GM12878 (cell line): Measurements from ENCODE around the gene TMEM135. TPM values are rescaled to one million over a fixed set of nuclear protein-coding genes. Genes with fewer than 3 reads are reported as not detected.

ENCODE experiments used
- ATAC-seq: fragments of 200-7000 bp; cut with Tn5 transposase; 3 replicates; pipeline ENCODE4 v1.9.1; 2020; ENCODE audit warnings: mild to moderate bottlenecking, moderate library complexity
- BruUV-seq: library from RNA; stranded (reverse); fragments of 400-500 nt; replicated peaks from 2 replicates; lab custom pipeline; 2021; lab: Mats Ljungman, UMichigan
- CTCF ChIA-PET: fragments of 300-600 bp; sonication (Branson Sonifier 250); formaldehyde crosslinking; extraction: SDS; loops from one replicate; lab custom pipeline; 2021; ENCODE audit warnings: inconsistent platforms; lab: Yijun Ruan, JAX
- POLR2A ChIA-PET: fragments of 350-600 bp; formaldehyde crosslinking; extraction: SDS; loops from one replicate; lab custom pipeline; 2021; ENCODE audit warnings: inconsistent platforms; lab: Charles Lee
- RAD21 ChIA-PET: fragments of 300-600 bp; sonication (Branson Sonifier 250); formaldehyde crosslinking; loops from one replicate; lab custom pipeline; 2023; ENCODE audit warnings: antibody characterized with exemption; ENCODE audit not compliant: unreplicated experiment; lab: Charles Lee
- SMC1A ChIA-PET: fragments of 300-600 bp; sonication (Branson Sonifier 250); formaldehyde crosslinking; loops from one replicate; lab custom pipeline; 2023; ENCODE audit not compliant: unreplicated experiment, uncharacterized antibody; lab: Charles Lee
- DNase-seq: peaks from one replicate; pipeline ENCODE4 v3.0.0-alpha.2; 2011; ENCODE audit warnings: low read depth, low spot score
- FAIRE-seq: peaks from 3 replicates; lab custom pipeline; 2011; peaks lifted over from hg19 to GRCh38; lab: Jason Lieb, UNC
- H2AFZ ChIP-seq: 2 replicates; pipeline ENCODE4 v1.6.0; 2011; ENCODE audit warnings: low read depth, low read length, control low read depth; ENCODE audit not compliant: control insufficient read depth
- H3K27ac ChIP-seq: 2 replicates; pipeline ENCODE4 v1.5.1; 2011; ENCODE audit warnings: control low read depth; ENCODE audit not compliant: control insufficient read depth, insufficient read depth
- H3K27me3 ChIP-seq, 2 experiments: replicated peaks in 1 of 2; 2 replicates each; pipeline versions ENCODE4 v1.6.0 to v1.6.1; 2011; ENCODE audit warnings: low read length in 1 of 2; ENCODE audit not compliant: control insufficient read depth in 2 of 2, insufficient read depth in 2 of 2
- H3K36me3 ChIP-seq, 2 experiments: 2 replicates each; pipeline ENCODE4 v1.5.1; 2011; ENCODE audit warnings: low read length in 1 of 2; ENCODE audit not compliant: control insufficient read depth in 2 of 2, insufficient read depth in 2 of 2
- H3K4me1 ChIP-seq: 2 replicates; pipeline ENCODE4 v1.6.1; 2011; ENCODE audit warnings: mild to moderate bottlenecking, low read length, moderate library complexity, mixed read lengths; ENCODE audit not compliant: control insufficient read depth, insufficient read depth
- H3K4me2 ChIP-seq: 2 replicates; pipeline ENCODE4 v1.6.0; 2011; ENCODE audit warnings: control low read depth; ENCODE audit not compliant: control insufficient read depth, insufficient read depth
- H3K4me3 ChIP-seq: fragments of 200-600 bp; sonication (generic); 2 replicates; pipeline ENCODE4 v1.5.1; 2016
- H3K79me2 ChIP-seq: 2 replicates; pipeline ENCODE4 v1.6.0; 2011; ENCODE audit warnings: low read length; ENCODE audit not compliant: control insufficient read depth, insufficient read depth
- H3K9ac ChIP-seq: 2 replicates; pipeline ENCODE4 v1.8.0; 2011; ENCODE audit warnings: low read length, control low read depth, mixed read lengths; ENCODE audit not compliant: control insufficient read depth, insufficient read depth
- H3K9me3 ChIP-seq: replicated peaks from 3 replicates; pipeline ENCODE4 v1.5.1; 2011; ENCODE audit warnings: mild to moderate bottlenecking, low read length; ENCODE audit not compliant: control insufficient read depth, insufficient read depth
- H4K20me1 ChIP-seq: 2 replicates; pipeline ENCODE4 v1.6.0; 2011; ENCODE audit not compliant: control insufficient read depth, insufficient read depth
- BCL11A ChIP-seq: IDR thresholded peaks from 2 replicates; pipeline ENCODE4 v1.6.1; 2011; ENCODE audit warnings: low read depth, low read length
- GABPA ChIP-seq: IDR thresholded peaks from 2 replicates; pipeline ENCODE4 v1.6.1; 2014; ENCODE audit warnings: antibody characterized with exemption, low read depth, mild to moderate bottlenecking, inconsistent platforms
- IKZF1 ChIP-seq: fragments of 450-650 bp; conservative IDR thresholded peaks from 2 replicates; pipeline ENCODE4 v1.6.1; 2017; ENCODE audit warnings: antibody characterized with exemption, mild to moderate bottlenecking
- NRF1 ChIP-seq: conservative IDR thresholded peaks from 2 replicates; pipeline ENCODE4 v1.6.1; 2011; ENCODE audit warnings: mild to moderate bottlenecking, low read depth, low read length, improper control_type of control experiment
- POLR2A ChIP-seq: IDR thresholded peaks from 2 replicates; pipeline ENCODE4 v1.6.1; 2011; ENCODE audit warnings: low read depth, mild to moderate bottlenecking, low read length
- RUNX3 ChIP-seq: IDR thresholded peaks from 2 replicates; pipeline ENCODE4 v1.6.1; 2012; ENCODE audit warnings: low read length, inconsistent platforms
- SIX5 ChIP-seq: IDR thresholded peaks from 2 replicates; pipeline ENCODE4 v1.6.1; 2011; ENCODE audit warnings: mild to moderate bottlenecking, low read depth, low read length, moderate library complexity; ENCODE audit not compliant: severe bottlenecking
- STAT1 ChIP-seq: fragments of 450-650 bp; conservative IDR thresholded peaks from 2 replicates; pipeline ENCODE4 v1.6.1; 2014; ENCODE audit warnings: antibody characterized with exemption, mild to moderate bottlenecking
- TAF1 ChIP-seq: IDR thresholded peaks from 2 replicates; pipeline ENCODE4 v1.6.1; 2011; ENCODE audit warnings: mild to moderate bottlenecking, low read depth, low read length, borderline replicate concordance
- ZNF217 ChIP-seq: fragments of 450-650 bp; IDR thresholded peaks from 2 replicates; pipeline ENCODE4 v1.6.1; 2017; ENCODE audit warnings: antibody characterized with exemption, mild to moderate bottlenecking
- WGBS: methylation state at CpG from one replicate; pipeline ENCODE4 v1.1.6; 2016; ENCODE audit warnings: low lambda C conversion rate; ENCODE audit not compliant: insufficient replicate concordance, insufficient coverage; ENCODE audit errors: missing lambda C conversion rate; 5-methylcytosine and 5-hydroxymethylcytosine counted together
- in situ Hi-C: fragments of 300-500 bp; cut with MboI; formaldehyde crosslinking; loops from 9 replicates; pipeline ENCODE4 v1.14.3; 2018; ENCODE audit warnings: mixed read lengths
- intact Hi-C: fragments of 100-400 bp; cut with micrococcal nuclease; formaldehyde crosslinking; loops from one replicate; pipeline ENCODE4 v1.14.2; 2022; ENCODE audit not compliant: unreplicated experiment
- polyA plus RNA-seq, 11 experiments: library from polyadenylated mRNA; depleted of rRNA in 4 of 11; unstranded in 6 of 11; stranded (reverse) in 5 of 11; fragments of >200 nt; fragmentation: Nextera tagmentation in 4 of 11; fragmentation: Illumina TruSeq in 1 of 11; extraction: Ambion mirVana in 4 of 11; extraction: Trizol in 1 of 11; gene quantifications; 1 replicate in 1 of 11; 2 replicates in 10 of 11; pipeline versions ENCODE4 v1.2.1 to v1.2.3, GENCODE V29; 2011 to 2016; ENCODE audit warnings: inconsistent platforms in 2 of 11, missing spikeins in 2 of 11, low read depth in 1 of 11
- total RNA-seq, 4 experiments: library from RNA; depleted of rRNA in 3 of 4; stranded (reverse); fragments of >200 nt in 3 of 4; fragmentation: Illumina TruSeq in 1 of 4; extraction: Trizol in 1 of 4; gene quantifications; 2 replicates each; pipeline versions ENCODE4 v1.2.1 to v1.2.3, GENCODE V29; 2013 to 2021
- TF ChIP-seq, protein P1 (sequence below): fragments of 450-650 bp; IDR thresholded peaks from 2 replicates; pipeline ENCODE4 v1.6.1; 2017; ENCODE audit warnings: mild to moderate bottlenecking, moderate library complexity
- TF ChIP-seq, protein P2 (sequence below): IDR thresholded peaks from 2 replicates; pipeline ENCODE4 v1.6.1; 2011; ENCODE audit warnings: mild to moderate bottlenecking, low read depth, low read length, moderate library complexity; ENCODE audit not compliant: insufficient replicate concordance

The TMEM135 gene
- total and polyA plus RNA-seq, 10 of the 15 experiments (the other 5 are each of a cell fraction or from before 2014, with no cell fraction given), result 7.2 to 117 (median 12.9) TPM

DNA sequence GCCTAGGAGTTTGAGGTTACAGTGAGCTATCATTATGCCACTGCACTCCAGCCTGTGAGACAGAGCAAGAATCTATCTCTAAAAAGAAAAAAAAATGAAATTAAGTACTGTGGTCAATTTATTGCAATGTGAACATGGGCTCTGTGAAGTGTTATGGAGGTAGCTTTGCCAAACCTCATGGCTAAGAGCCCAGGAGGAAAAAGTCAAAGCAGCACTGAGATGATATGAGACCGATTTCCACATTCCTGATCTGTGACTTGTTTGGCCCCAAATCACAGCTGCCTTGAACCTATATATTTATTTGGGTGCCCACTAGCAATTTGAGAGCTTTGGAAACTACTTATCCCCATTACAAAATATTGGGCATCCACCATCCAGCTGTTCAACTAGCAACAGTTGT, 29.8 kb upstream of the TMEM135 start (continued):
- TF ChIP-seq, protein P1, sequence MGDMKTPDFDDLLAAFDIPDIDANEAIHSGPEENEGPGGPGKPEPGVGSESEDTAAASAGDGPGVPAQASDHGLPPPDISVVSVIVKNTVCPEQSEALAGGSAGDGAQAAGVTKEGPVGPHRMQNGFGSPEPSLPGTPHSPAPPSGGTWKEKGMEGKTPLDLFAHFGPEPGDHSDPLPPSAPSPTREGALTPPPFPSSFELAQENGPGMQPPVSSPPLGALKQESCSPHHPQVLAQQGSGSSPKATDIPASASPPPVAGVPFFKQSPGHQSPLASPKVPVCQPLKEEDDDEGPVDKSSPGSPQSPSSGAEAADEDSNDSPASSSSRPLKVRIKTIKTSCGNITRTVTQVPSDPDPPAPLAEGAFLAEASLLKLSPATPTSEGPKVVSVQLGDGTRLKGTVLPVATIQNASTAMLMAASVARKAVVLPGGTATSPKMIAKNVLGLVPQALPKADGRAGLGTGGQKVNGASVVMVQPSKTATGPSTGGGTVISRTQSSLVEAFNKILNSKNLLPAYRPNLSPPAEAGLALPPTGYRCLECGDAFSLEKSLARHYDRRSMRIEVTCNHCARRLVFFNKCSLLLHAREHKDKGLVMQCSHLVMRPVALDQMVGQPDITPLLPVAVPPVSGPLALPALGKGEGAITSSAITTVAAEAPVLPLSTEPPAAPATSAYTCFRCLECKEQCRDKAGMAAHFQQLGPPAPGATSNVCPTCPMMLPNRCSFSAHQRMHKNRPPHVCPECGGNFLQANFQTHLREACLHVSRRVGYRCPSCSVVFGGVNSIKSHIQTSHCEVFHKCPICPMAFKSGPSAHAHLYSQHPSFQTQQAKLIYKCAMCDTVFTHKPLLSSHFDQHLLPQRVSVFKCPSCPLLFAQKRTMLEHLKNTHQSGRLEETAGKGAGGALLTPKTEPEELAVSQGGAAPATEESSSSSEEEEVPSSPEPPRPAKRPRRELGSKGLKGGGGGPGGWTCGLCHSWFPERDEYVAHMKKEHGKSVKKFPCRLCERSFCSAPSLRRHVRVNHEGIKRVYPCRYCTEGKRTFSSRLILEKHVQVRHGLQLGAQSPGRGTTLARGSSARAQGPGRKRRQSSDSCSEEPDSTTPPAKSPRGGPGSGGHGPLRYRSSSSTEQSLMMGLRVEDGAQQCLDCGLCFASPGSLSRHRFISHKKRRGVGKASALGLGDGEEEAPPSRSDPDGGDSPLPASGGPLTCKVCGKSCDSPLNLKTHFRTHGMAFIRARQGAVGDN, result no peak
- TF ChIP-seq STAT1, result no peak
- TF ChIP-seq, protein P2, sequence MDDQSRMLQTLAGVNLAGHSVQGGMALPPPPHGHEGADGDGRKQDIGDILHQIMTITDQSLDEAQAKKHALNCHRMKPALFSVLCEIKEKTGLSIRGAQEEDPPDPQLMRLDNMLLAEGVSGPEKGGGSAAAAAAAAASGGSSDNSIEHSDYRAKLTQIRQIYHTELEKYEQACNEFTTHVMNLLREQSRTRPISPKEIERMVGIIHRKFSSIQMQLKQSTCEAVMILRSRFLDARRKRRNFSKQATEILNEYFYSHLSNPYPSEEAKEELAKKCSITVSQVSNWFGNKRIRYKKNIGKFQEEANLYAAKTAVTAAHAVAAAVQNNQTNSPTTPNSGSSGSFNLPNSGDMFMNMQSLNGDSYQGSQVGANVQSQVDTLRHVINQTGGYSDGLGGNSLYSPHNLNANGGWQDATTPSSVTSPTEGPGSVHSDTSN, result no peak
- no peak for TF ChIP-seq IKZF1

DNA sequence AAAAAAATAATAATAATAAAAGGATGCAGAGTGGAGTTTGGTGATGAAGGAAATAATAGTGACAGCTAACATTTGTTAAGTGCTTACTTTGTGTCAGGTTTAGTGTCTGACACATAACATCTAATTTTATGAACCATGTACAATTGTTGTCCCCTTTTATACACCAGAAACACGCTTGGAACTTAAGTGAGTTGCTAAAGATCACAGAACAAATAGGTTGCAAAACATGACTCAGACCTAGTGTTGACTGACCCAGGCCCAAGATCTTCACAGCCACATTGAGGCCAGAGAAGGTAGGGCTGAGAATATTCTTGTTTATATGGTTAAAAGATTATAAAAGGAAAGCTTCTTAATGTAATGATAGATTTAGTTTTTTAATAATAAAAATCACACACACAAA, 25.6 kb upstream of the TMEM135 start:
- no peak overlapping the region for H3K4me2 ChIP-seq
- no peaks in the 10 kb centered on the region for H3K4me1 ChIP-seq
- ChIA-PET SMC1A (no interaction called here), CTCF (interaction anchor here (0.6 kb wide), 1 partner anchor 349 kb away, joined by 4 read pairs; no protein-coding TSS in a partner anchor), RAD21 (no interaction called here), POLR2A (no interaction called here)
- H3K79me2 ChIP-seq, result no peaks in the 10 kb centered on the region
- no peaks in the 10 kb centered on the region for H3K9me3 ChIP-seq
- BruUV-seq, result no TSS peak
- intact Hi-C loops, result no loop called here
- H3K27me3 ChIP-seq, result no peaks in the 10 kb centered on the region
- H3K27ac ChIP-seq, result no peak overlapping the region
- H2AFZ ChIP-seq, result no peak overlapping the region
- no peaks in the 10 kb centered on the region for H4K20me1 ChIP-seq
- ATAC-seq, result no peak
- TF ChIP-seq BCL11A (no peak), SIX5 (no peak), TAF1 (no peak), POLR2A (no peak), RUNX3 (no peak), GABPA (no peak), NRF1 (no peak), ZNF217 (no peak)
- no peak overlapping the region for H3K4me3 ChIP-seq
- WGBS, result 0% methylated on average over 1 of the region's 1 CpG
- H3K36me3 ChIP-seq, result no peaks in the 10 kb centered on the region
- no peak for FAIRE-seq
- no peak for DNase-seq
- in situ Hi-C loops, result no loop called here
- H3K9ac ChIP-seq, result no peak overlapping the region
